ENCODE measurements around the gene GTF2H1.
A peak's percentile ranks its signal among the peaks of the same experiment; 100 is the strongest.

Gene GTF2H1

GRCh38 chr11:18313965-18314763 lies 8.2 kb upstream of the GTF2H1 start:
- Mint-ChIP-seq H3K27ac (no peak overlapping the region), H3K4me3 (no peak overlapping the region), H3K27me3 (ENCODE audit: low read depth, poor library complexity) (no peaks in the 10 kb centered on the region), H3K4me1 (peaks cover 3% of the 10 kb centered on the region), H3K9me3 (no peaks in the 10 kb centered on the region), H3K36me3 (ENCODE audit: low read depth) (peaks cover 18% of the 10 kb centered on the region)
- TF ChIP-seq CTCF (IDR thresholded peaks at IDR 0.05) = no peak
- DNase-seq = no peak

- H3K27me3 Mint-ChIP-seq (ENCODE audit: low read depth, poor library complexity) = no peaks in the 10 kb centered on the region
- H3K36me3 Mint-ChIP-seq (ENCODE audit: low read depth) = peaks cover 15% of the 10 kb centered on the region
- no peak for TF ChIP-seq CTCF (IDR thresholded peaks at IDR 0.05)
- H3K4me3 Mint-ChIP-seq = no peak overlapping the region
- no peaks in the 10 kb centered on the region for H3K9me3 Mint-ChIP-seq
- no peak for DNase-seq
- peak overlapping the region; percentile 54 for H3K27ac Mint-ChIP-seq
- peaks cover 11% of the 10 kb centered on the region for H3K4me1 Mint-ChIP-seq
Observed at GRCh38 chr11:18314784-18315523, 7.4 kb upstream of the GTF2H1 start.

GRCh38 chr11:18315893-18316292 lies 6.5 kb upstream of the GTF2H1 start:
- Mint-ChIP-seq H3K4me1 (peaks cover 20% of the 10 kb centered on the region), H3K9me3 (no peaks in the 10 kb centered on the region)

GRCh38 chr11:18317551-18317950 lies 4.8 kb upstream of the GTF2H1 start:
- H3K4me3 Mint-ChIP-seq = no peak overlapping the region
- DNase-seq = no peak
- no peaks in the 10 kb centered on the region for H3K27me3 Mint-ChIP-seq (ENCODE audit: low read depth, poor library complexity)
- peaks cover 9% of the 10 kb centered on the region for H3K36me3 Mint-ChIP-seq (ENCODE audit: low read depth)
- no peaks in the 10 kb centered on the region for H3K9me3 Mint-ChIP-seq
- no peak overlapping the region for H3K27ac Mint-ChIP-seq
- TF ChIP-seq CTCF (IDR thresholded peaks at IDR 0.05) = no peak
- H3K4me1 Mint-ChIP-seq = peaks cover 28% of the 10 kb centered on the region

More at GRCh38 chr11:18315893-18316292, 6.5 kb upstream of the GTF2H1 start:
- peaks cover 15% of the 10 kb centered on the region for H3K36me3 Mint-ChIP-seq (ENCODE audit: low read depth)
- peak overlapping the region; percentile 83 for H3K27ac Mint-ChIP-seq
- DNase-seq = no peak
- no peak overlapping the region for H3K4me3 Mint-ChIP-seq
- no peaks in the 10 kb centered on the region for H3K27me3 Mint-ChIP-seq (ENCODE audit: low read depth, poor library complexity)
- TF ChIP-seq CTCF (IDR thresholded peaks at IDR 0.05) = no peak

- DNase-seq = no peak
- Mint-ChIP-seq H3K27me3 (ENCODE audit: low read depth, poor library complexity) (no peaks in the 10 kb centered on the region), H3K9me3 (no peaks in the 10 kb centered on the region), H3K4me3 (peak overlapping the region; percentile 95), H3K27ac (no peak overlapping the region), H3K36me3 (ENCODE audit: low read depth) (peaks cover 10% of the 10 kb centered on the region), H3K4me1 (peaks cover 51% of the 10 kb centered on the region)
- TF ChIP-seq CTCF (IDR thresholded peaks at IDR 0.05) = no peak
Observed at GRCh38 chr11:18319914-18320313, 2.5 kb upstream of the GTF2H1 start.

All from nephron progenitor cell (in vitro differentiated cells).